Transverse colon (tissue), 4 donors: ENCODE data around the gene HIVEP1.

Source experiments
- EP300 ChIP-seq: sonication (generic); formaldehyde crosslinking; IDR thresholded peaks from one replicate; pipeline ENCODE4 v1.6.1; 2017; ENCODE audit warnings: antibody characterized with exemption, low read depth
- POLR2A ChIP-seq: fragments of 450-650 bp; IDR thresholded peaks from one replicate; pipeline ENCODE4 v1.6.1; 2016; ENCODE audit warnings: antibody characterized with exemption, mild to moderate bottlenecking, moderate library complexity
- POLR2AphosphoS5 ChIP-seq, 3 donors: sonication (generic); formaldehyde crosslinking; IDR thresholded peaks; one replicate each; pipeline ENCODE4 v1.6.1; 2016; ENCODE audit warnings: antibody characterized with exemption in 3 of 3
- TF ChIP-seq, protein P1 (sequence below), 5 experiments: fragments of 200-600 bp in 3 of 5; fragments of 450-650 bp in 2 of 5; sonication (generic) in 3 of 5; IDR thresholded peaks; 1 replicate in 2 of 5; 2 replicates in 3 of 5; pipeline ENCODE4 v1.5.1; 2016 to 2017; ENCODE audit warnings: antibody characterized with exemption in 5 of 5, inconsistent platforms in 3 of 5, mild to moderate bottlenecking in 2 of 5, moderate library complexity in 1 of 5

DNA sequence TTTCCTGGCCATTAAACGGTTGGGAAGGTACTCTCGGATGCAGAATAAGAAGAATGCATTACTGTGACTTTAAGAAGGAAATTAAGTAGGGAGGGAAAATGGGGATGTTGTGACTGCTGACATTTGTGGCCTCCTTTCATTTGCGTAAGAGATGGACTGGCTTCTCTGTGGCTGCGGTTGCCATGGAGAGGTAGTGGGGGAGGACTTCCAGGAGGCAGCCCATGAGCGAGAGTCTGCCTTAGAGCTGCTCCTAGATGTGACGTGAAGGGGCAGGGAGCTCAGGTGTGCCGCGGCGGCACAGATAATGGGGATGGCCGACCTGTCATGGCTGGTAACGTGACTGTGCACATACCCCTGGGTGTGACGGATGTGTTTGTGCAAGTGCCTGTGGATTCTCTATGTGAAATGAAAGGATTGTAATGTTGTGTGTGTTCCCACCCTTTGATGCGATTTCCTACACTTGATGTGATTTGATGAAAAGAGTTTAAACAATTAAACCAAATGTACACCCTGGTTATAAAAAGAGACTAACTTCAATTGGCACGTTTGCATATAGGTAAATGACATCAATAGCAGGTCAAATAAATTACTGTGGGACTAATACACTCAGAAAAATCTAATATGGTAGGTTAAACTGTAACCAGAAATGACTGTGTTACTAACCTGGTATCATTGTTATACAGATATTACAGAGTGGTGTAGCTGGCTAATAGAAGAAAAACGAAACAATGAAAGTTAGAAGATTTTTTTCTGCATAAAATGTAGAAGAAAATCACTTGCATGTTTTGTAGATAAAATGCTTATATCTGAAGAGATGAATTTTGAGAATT lies 48.9 kb downstream of the HIVEP1 start:
- TF ChIP-seq, protein P1, sequence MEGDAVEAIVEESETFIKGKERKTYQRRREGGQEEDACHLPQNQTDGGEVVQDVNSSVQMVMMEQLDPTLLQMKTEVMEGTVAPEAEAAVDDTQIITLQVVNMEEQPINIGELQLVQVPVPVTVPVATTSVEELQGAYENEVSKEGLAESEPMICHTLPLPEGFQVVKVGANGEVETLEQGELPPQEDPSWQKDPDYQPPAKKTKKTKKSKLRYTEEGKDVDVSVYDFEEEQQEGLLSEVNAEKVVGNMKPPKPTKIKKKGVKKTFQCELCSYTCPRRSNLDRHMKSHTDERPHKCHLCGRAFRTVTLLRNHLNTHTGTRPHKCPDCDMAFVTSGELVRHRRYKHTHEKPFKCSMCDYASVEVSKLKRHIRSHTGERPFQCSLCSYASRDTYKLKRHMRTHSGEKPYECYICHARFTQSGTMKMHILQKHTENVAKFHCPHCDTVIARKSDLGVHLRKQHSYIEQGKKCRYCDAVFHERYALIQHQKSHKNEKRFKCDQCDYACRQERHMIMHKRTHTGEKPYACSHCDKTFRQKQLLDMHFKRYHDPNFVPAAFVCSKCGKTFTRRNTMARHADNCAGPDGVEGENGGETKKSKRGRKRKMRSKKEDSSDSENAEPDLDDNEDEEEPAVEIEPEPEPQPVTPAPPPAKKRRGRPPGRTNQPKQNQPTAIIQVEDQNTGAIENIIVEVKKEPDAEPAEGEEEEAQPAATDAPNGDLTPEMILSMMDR (IDR thresholded peaks at IDR 0.05), result no peak
- TF ChIP-seq POLR2AphosphoS5 (IDR thresholded peaks at IDR 0.05) (no peak), POLR2A (no peak), EP300 (no peak)
